Esophagus squamous epithelium (tissue), 4 donors: ENCODE measurements around the gene RCOR1.

ENCODE experiments used
- POLR2A ChIP-seq, 4 donors: fragments of 450-650 bp; IDR thresholded peaks; one replicate each; pipeline ENCODE4 v1.6.1; 2017; ENCODE audit warnings: antibody characterized with exemption in 4 of 4, mild to moderate bottlenecking in 4 of 4, moderate library complexity in 3 of 4
- TF ChIP-seq, protein P1 (sequence below), 6 experiments: fragments of 450-650 bp in 4 of 6; fragments of 200-600 bp in 2 of 6; sonication (generic) in 2 of 6; IDR thresholded peaks; one replicate each; pipeline ENCODE4 v1.5.1; 2016 to 2019; ENCODE audit warnings: antibody characterized with exemption in 6 of 6, mild to moderate bottlenecking in 4 of 6, moderate library complexity in 4 of 6

DNA sequence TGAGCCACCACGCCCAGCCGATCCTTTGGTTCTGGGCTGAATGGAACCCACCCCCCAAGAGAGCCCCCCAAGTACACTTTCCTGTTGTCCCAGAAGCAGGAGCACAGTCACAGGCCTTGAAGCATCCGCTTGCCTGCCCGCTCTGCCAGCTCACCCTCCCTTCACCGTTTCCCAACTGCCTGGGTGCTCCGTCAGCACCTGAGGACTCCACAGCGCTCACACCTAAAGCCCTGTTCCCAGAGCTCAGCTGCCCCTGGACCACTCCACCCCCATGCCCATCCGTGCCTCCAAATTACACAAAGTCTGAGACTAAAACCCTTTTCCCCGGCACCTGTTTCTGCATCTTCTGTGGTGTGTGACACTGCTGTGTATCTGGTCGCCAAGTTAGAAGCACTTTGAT is 140.5 kb downstream of the RCOR1 start:
- no peak for TF ChIP-seq POLR2A (IDR thresholded peaks at IDR 0.05)
- TF ChIP-seq, protein P1, sequence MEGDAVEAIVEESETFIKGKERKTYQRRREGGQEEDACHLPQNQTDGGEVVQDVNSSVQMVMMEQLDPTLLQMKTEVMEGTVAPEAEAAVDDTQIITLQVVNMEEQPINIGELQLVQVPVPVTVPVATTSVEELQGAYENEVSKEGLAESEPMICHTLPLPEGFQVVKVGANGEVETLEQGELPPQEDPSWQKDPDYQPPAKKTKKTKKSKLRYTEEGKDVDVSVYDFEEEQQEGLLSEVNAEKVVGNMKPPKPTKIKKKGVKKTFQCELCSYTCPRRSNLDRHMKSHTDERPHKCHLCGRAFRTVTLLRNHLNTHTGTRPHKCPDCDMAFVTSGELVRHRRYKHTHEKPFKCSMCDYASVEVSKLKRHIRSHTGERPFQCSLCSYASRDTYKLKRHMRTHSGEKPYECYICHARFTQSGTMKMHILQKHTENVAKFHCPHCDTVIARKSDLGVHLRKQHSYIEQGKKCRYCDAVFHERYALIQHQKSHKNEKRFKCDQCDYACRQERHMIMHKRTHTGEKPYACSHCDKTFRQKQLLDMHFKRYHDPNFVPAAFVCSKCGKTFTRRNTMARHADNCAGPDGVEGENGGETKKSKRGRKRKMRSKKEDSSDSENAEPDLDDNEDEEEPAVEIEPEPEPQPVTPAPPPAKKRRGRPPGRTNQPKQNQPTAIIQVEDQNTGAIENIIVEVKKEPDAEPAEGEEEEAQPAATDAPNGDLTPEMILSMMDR (IDR thresholded peaks at IDR 0.05), result no peak
